Muscle of arm (tissue), 12 donors: Measurements from ENCODE around the gene UVRAG. TPM values are rescaled to one million over a fixed set of nuclear protein-coding genes. Genes with fewer than 3 reads are reported as not detected.
A peak's percentile ranks its signal among the peaks of the same experiment; 100 is the strongest.

Source experiments
- DNase-seq: peaks from one replicate; pipeline ENCODE4 v3.0.0-alpha.2; 2013
- polyA plus RNA-seq, 12 donors: library from polyadenylated mRNA; unstranded; fragments of 120-200 nt; gene quantifications; one replicate each; pipeline ENCODE4 v1.2.1, GENCODE V29; 2013; ENCODE audit not compliant: insufficient read length in 12 of 12

Gene UVRAG
- polyA plus RNA-seq, 12 donors: 8.4 to 15.8 (median 10.8) TPM; not detected in 1

- DNase-seq: peak; percentile 49
These were observed 181.8 kb downstream of the UVRAG start for GRCh38 chr11:75996523-75997442.

DNA sequence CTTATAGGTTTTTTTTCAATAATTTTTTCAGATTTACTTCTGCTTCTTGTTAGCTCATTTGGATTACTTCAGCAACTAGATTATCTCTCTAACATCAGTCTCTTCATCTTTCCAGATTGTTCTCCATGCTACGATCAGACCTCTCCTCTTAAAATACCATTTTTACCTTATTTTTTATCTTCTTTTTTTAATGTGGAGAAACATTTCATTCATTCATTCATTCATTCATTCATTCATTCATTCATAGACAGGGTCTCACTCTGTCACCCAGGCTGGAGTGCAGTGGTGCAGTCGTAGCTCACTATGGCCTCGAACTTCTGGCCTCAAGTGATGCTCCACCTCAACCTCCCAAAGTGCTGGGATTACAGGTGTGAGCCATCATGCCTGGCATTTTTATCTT, 189.4 kb downstream of the UVRAG start:
- DNase-seq: no peak

- DNase-seq: no peak
These were observed 190.7 kb downstream of the UVRAG start for GRCh38 chr11:76005756-76006155.

DNA sequence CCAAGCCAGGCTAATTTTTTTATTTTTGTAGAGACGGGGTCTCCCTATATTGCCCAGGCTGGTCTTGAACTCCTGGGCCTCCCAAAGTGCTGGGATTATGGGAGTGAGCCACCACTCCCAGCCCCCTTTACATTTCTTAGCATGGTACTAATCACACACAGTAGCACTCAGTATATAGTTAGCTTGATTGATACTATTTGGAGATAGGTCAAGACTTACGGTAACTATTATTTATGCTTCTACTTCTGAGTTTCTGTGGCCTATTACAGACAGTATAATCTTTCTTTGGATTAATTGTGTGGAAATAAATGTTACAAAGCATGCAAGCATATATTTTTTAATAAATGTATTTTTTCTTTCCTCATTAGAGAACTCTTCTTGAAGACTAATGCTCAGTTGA, 192.2 kb downstream of the UVRAG start:
- DNase-seq: no peak

DNA sequence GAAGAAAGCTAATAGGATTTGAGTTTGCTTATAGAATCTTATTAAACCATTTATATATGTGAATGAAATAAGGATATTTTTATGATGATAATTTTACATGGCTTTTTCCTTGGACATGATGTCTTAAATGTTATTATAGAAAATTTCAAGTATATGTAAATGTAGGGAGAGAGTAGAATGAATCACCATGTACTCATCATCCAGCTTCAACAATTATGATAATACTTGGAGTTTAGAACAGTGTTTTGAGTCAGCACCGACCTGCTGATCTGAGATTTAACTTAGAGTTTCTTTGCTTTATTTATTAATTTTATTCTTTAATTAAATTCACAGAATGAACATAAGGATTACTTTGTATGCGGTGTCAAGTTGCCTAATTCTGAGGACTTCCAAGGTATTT, 193.5 kb downstream of the UVRAG start:
- DNase-seq: no peak

GRCh38 chr11:76010051-76010450, 195.0 kb downstream of the UVRAG start:
- no peak for DNase-seq

- DNase-seq: no peak
These were observed 198.5 kb downstream of the UVRAG start for GRCh38 chr11:76013526-76013925.

DNA sequence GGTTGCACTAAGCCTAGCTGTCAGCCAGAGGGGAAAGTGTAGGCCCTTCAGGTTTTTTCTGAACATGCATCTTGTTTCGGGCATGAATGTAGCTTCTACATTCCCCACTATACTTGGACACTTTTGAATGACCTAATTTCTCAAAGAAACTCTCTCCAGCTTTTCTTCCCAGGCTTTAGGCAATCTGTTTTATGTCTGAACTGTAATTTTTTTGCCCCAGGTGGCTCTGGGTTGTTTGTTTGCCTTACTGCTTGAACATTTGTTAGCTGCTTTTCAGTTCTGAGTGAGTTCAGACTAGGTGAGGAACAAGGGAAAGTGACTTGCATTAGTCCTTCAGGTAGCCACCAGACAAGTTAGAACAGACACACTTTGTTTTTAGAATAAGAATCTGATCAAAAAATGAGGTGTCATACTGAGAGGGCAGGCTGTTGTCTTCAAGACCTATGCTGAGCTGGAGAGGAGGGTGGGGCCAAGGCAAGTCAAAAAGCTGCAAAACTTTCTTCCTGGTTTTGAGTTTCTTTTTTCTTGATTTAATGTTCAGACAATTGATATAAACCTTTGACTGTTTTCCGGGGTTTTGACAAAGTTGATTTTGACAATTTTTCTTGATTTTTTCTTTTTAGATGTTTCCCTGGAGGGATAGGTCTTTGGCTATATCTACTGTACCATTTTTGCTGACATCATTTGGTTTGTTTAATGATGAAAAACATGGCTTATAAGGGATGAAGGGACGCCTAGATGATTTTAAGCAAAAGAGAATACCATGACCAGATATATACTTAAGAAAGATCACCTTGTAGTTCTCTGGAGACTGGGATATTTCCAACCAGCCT, 208.4 kb downstream of the UVRAG start:
- DNase-seq: no peak

DNA sequence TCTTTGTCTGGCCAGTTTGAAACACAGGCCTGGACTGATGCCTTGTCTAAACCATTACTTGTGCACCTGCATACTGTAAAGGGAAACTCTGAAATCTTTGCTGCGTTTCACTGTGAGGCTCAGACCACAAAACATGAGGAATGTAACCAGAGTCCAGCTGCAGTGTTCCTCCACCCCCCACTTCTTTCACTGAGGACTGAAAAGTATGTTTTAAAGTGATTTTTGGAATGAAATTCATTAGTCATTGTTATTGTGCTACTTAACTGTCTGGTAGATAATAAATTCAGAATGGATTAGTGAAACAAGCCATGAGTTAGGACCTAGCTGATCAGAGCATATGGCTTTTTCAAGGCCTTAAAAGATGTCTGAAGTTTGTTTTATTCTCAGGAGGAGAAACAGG, 210.1 kb downstream of the UVRAG start:
- peak; percentile 63 for DNase-seq

DNA sequence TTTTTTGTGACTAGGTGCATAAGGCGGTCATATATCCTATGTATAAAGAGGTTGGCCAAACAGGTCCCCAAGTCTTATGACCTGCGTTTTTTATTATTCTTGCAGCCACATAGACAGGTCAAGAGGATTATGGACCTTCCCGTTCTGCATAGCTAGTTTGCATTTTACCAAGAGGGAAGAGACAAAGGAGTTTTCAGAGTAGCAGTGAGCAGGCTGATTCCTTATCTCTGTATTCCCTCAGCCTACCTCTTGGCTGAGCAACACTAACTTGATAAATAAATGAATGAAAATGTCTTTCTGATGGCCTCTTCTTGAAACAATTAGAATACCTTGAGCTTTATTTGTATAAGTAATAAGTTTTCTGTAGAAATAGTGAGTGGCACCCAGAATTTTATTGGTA, 210.8 kb downstream of the UVRAG start:
- DNase-seq: no peak

DNA sequence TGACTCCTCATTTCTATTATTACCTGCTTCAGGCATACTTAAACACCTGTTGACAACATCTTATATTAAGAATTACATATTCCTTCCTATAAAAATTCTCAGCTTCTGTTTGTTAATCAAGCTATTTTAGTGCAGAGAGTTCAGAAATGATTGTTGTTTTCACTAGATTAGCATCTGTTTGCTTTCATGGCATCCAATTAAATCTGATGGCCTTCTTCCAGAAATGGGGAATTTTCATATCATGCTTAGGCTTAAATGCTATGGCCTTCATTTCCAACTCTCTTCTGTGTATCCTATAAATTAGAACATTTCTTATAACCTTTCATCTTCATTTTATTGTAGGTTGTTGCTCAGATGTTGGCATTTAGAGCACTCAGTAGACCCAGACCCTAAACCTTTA, 211.3 kb downstream of the UVRAG start:
- DNase-seq: no peak

- DNase-seq: no peak
These were observed 211.9 kb downstream of the UVRAG start for GRCh38 chr11:76026862-76027261.

GRCh38 chr11:76030286-76030685, 215.3 kb downstream of the UVRAG start:
- DNase-seq: no peak

- no peak for DNase-seq
These were observed 216.1 kb downstream of the UVRAG start for GRCh38 chr11:76030968-76031590.

DNA sequence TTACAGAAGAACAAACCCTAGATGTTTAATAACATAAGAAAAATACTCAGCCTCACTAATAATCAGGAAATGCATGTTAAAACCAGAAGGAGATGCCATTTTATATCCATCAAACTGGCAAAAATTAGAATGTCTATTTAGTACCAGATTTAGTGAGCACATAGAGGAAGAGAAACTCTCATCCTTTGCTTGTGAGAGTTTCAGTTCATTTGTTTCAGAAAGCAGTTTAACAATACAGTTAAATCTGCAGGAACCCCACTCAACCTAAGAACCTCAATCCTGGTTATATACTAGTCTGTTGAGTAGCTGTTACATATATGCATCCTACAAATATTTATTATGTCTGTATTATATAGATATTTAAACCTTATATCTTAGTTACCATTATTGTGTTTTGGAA, 218.7 kb downstream of the UVRAG start:
- no peak for DNase-seq

- DNase-seq: no peak
These were observed 220.0 kb downstream of the UVRAG start for GRCh38 chr11:76035020-76035419.

DNA sequence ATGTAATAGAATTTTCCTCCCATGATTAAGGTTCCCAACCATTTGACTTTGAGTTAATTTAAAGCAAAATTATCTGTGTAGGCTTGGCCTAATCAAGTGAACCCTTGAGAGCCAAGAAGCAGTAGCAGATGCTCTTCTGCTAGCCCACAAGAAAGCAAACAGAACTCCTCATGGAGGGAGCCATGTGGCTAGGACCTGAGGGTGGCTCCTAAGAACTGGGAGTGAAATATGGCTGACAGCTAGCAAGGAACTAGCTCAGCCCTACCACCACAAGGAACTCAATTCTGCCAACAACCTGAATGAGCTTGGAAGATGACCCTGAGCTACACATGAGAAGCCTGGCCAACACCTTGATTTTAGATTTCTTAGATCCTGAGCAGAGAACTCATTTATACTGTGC, 223.6 kb downstream of the UVRAG start:
- no peak for DNase-seq

GRCh38 chr11:76041208-76041607, 226.2 kb downstream of the UVRAG start:
- DNase-seq: no peak

GRCh38 chr11:76044750-76045320, 229.8 kb downstream of the UVRAG start:
- no peak for DNase-seq

- DNase-seq: no peak
These were observed 232.2 kb downstream of the UVRAG start for GRCh38 chr11:76047231-76047630.

DNA sequence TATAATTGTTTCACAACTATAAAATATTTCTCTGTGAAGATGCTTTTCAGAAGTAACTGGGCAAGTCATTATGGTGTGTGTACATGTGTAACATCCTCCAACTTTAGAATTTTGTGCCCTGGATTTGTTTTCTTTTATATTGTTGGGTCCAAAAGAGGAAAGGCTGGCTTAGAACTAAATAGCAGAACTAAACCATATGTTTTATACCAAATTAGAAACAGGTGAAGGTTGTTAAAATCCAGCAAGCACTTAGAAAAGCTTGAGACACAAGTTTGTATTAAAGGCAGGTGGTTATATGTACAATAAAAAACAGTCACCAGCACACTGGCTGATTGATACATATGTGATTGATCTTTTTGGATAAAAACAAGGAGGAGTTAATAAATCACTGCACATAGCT, 232.8 kb downstream of the UVRAG start:
- DNase-seq: no peak

- DNase-seq: no peak
These were observed 233.8 kb downstream of the UVRAG start for GRCh38 chr11:76048763-76049162.
